BLaER1 treated with 17β-estradiol and CSF1 and Interleukin-3, amounts not matched to agents 10 nM and 100 nM (cell line): ENCODE results near the gene FNDC3B.

Experiments
- H3K27ac ChIP-seq, 11 experiments: shearing (Covaris generic); formaldehyde crosslinking; 2 replicates each; pipeline ENCODE4 v1.8.1; 2022
- H3K27me3 ChIP-seq, 11 experiments: shearing (Covaris generic); formaldehyde crosslinking; 2 replicates each; pipeline ENCODE4 v1.8.1; 2022
- H3K36me3 ChIP-seq, 11 experiments: shearing (Covaris generic); formaldehyde crosslinking; 2 replicates each; pipeline ENCODE4 v1.8.1; 2022
- H3K4me1 ChIP-seq, 10 experiments: shearing (Covaris generic); formaldehyde crosslinking; 2 replicates each; pipeline ENCODE4 v1.8.1; 2022
- H3K4me2 ChIP-seq, 11 experiments: shearing (Covaris generic); formaldehyde crosslinking; 2 replicates each; pipeline ENCODE4 v1.8.1; 2022
- H3K4me3 ChIP-seq, 10 experiments: shearing (Covaris generic); formaldehyde crosslinking; 2 replicates each; pipeline ENCODE4 v1.8.1; 2022
- H3K9ac ChIP-seq, 11 experiments: shearing (Covaris generic); formaldehyde crosslinking; 2 replicates each; pipeline ENCODE4 v1.8.1; 2022
- H3K9me3 ChIP-seq, 11 experiments: shearing (Covaris generic); formaldehyde crosslinking; replicated peaks in 1 of 11; 2 replicates each; pipeline ENCODE4 v1.8.1; 2022
- H4K20me1 ChIP-seq, 11 experiments: shearing (Covaris generic); formaldehyde crosslinking; 2 replicates each; pipeline ENCODE4 v1.8.1; 2022
- Cebpa-rat ChIP-seq, 11 experiments: shearing (Covaris generic); IDR thresholded peaks; 2 replicates each; pipeline ENCODE4 v1.8.1; 2022

Gene FNDC3B

GRCh38 chr3:172321035-172321434, 281.7 kb downstream of the FNDC3B start:
- Histone ChIP-seq H3K4me3 (no peak overlapping the region), H4K20me1 (peaks cover 0 to 4% (median 0%) of the 10 kb centered on the region in 11 experiments; a peak in 1 of 22 replicates), H3K9me3 (no peaks in the 10 kb centered on the region), H3K9ac (no peak overlapping the region; a peak in 1 of 22 replicates), H3K4me1 (peaks cover 17 to 59% (median 41%) of the 10 kb centered on the region in 10 experiments), H3K4me2 (peak overlapping the region in 7 of 11 experiments; percentile 9 to 91 (median 65); a peak in 10 of 22 replicates), H3K36me3 (peaks cover 37 to 79% (median 56%) of the 10 kb centered on the region in 11 experiments), H3K27me3 (no peaks in the 10 kb centered on the region), H3K27ac (peak overlapping the region in 5 of 11 experiments; percentile 18 to 90 (median 62); a peak in 7 of 22 replicates)
- no peak for TF ChIP-seq Cebpa-rat (IDR thresholded peaks at IDR 0.05)

GRCh38 chr3:172323894-172324610, 284.7 kb downstream of the FNDC3B start:
- H3K36me3 ChIP-seq = peaks cover 41 to 94% (median 62%) of the 10 kb centered on the region in 11 experiments
- H3K4me1 ChIP-seq = peaks cover 10 to 29% (median 23%) of the 10 kb centered on the region in 10 experiments
- H4K20me1 ChIP-seq = peaks cover 0 to 3% (median 0%) of the 10 kb centered on the region in 11 experiments; a peak in 1 of 22 replicates
- TF ChIP-seq Cebpa-rat (IDR thresholded peaks at IDR 0.05) = no peak
- no peaks in the 10 kb centered on the region for H3K9me3 ChIP-seq
- no peak overlapping the region for H3K4me3 ChIP-seq
- H3K27ac ChIP-seq = no peak overlapping the region
- H3K9ac ChIP-seq = no peak overlapping the region
- no peaks in the 10 kb centered on the region for H3K27me3 ChIP-seq
- H3K4me2 ChIP-seq = no peak overlapping the region

GRCh38 chr3:172324611-172325203, 285.3 kb downstream of the FNDC3B start:
- no peak for TF ChIP-seq Cebpa-rat (IDR thresholded peaks at IDR 0.05)
- no peaks in the 10 kb centered on the region for H3K9me3 ChIP-seq
- no peak overlapping the region for H3K27ac ChIP-seq
- H3K4me1 ChIP-seq = peaks cover 4 to 22% (median 17%) of the 10 kb centered on the region in 10 experiments; a peak in 17 of 20 replicates
- H3K4me3 ChIP-seq = no peak overlapping the region
- no peak overlapping the region for H3K9ac ChIP-seq
- H3K4me2 ChIP-seq = no peak overlapping the region
- H3K27me3 ChIP-seq = no peaks in the 10 kb centered on the region
- peaks cover 41 to 94% (median 62%) of the 10 kb centered on the region in 11 experiments for H3K36me3 ChIP-seq
- peaks cover 0 to 9% (median 0%) of the 10 kb centered on the region in 11 experiments; a peak in 1 of 22 replicates for H4K20me1 ChIP-seq

- Histone ChIP-seq H3K4me3 (no peak overlapping the region), H3K27me3 (no peaks in the 10 kb centered on the region), H3K9ac (no peak overlapping the region), H3K36me3 (peaks cover 42 to 94% (median 64%) of the 10 kb centered on the region in 11 experiments), H3K9me3 (no peaks in the 10 kb centered on the region), H3K4me2 (no peak overlapping the region), H3K27ac (no peak overlapping the region), H4K20me1 (peaks cover 0 to 9% (median 0%) of the 10 kb centered on the region in 11 experiments; a peak in 1 of 22 replicates), H3K4me1 (peaks cover 4 to 15% (median 9%) of the 10 kb centered on the region in 10 experiments; a peak in 17 of 20 replicates)
- no peak for TF ChIP-seq Cebpa-rat (IDR thresholded peaks at IDR 0.05)
Measured at GRCh38 chr3:172325461-172325860, 286.1 kb downstream of the FNDC3B start.

- Histone ChIP-seq H3K9me3 (no peaks in the 10 kb centered on the region), H3K36me3 (peaks cover 52 to 100% (median 77%) of the 10 kb centered on the region in 11 experiments), H3K4me3 (no peak overlapping the region), H3K27me3 (no peaks in the 10 kb centered on the region), H3K4me1 (no peaks in the 10 kb centered on the region), H3K4me2 (no peak overlapping the region), H4K20me1 (peaks cover 0 to 17% (median 0%) of the 10 kb centered on the region in 11 experiments; a peak in 2 of 22 replicates), H3K27ac (no peak overlapping the region), H3K9ac (no peak overlapping the region)
- TF ChIP-seq Cebpa-rat (IDR thresholded peaks at IDR 0.05) = no peak
Measured at GRCh38 chr3:172326993-172327392, 287.6 kb downstream of the FNDC3B start.

- Histone ChIP-seq H3K4me1 (no peaks in the 10 kb centered on the region), H3K9me3 (no peaks in the 10 kb centered on the region), H3K27me3 (no peaks in the 10 kb centered on the region), H3K4me3 (no peak overlapping the region), H3K9ac (no peak overlapping the region), H3K36me3 (peaks cover 58 to 99% (median 83%) of the 10 kb centered on the region in 11 experiments), H3K4me2 (no peak overlapping the region), H4K20me1 (peaks cover 0 to 29% (median 0%) of the 10 kb centered on the region in 11 experiments; a peak in 3 of 22 replicates), H3K27ac (no peak overlapping the region)
- no peak for TF ChIP-seq Cebpa-rat (IDR thresholded peaks at IDR 0.05)
Measured at GRCh38 chr3:172328282-172328681, 288.9 kb downstream of the FNDC3B start.

GRCh38 chr3:172329070-172329469, 289.7 kb downstream of the FNDC3B start:
- Histone ChIP-seq H3K9me3 (no peaks in the 10 kb centered on the region), H3K4me1 (no peaks in the 10 kb centered on the region), H3K36me3 (peaks cover 60 to 99% (median 86%) of the 10 kb centered on the region in 11 experiments), H3K4me3 (no peak overlapping the region), H3K27ac (no peak overlapping the region), H3K9ac (no peak overlapping the region), H4K20me1 (peaks cover 0 to 29% (median 0%) of the 10 kb centered on the region in 11 experiments; a peak in 3 of 22 replicates), H3K27me3 (no peaks in the 10 kb centered on the region), H3K4me2 (no peak overlapping the region)
- no peak for TF ChIP-seq Cebpa-rat (IDR thresholded peaks at IDR 0.05)

GRCh38 chr3:172330413-172330812, 291.0 kb downstream of the FNDC3B start:
- Histone ChIP-seq H3K4me3 (no peak overlapping the region), H3K4me2 (no peak overlapping the region), H3K27ac (no peak overlapping the region), H3K36me3 (peaks cover 58 to 99% (median 83%) of the 10 kb centered on the region in 11 experiments), H4K20me1 (peaks cover 0 to 29% (median 0%) of the 10 kb centered on the region in 11 experiments; a peak in 3 of 22 replicates), H3K9me3 (no peaks in the 10 kb centered on the region), H3K9ac (no peak overlapping the region), H3K4me1 (no peaks in the 10 kb centered on the region), H3K27me3 (no peaks in the 10 kb centered on the region)
- no peak for TF ChIP-seq Cebpa-rat (IDR thresholded peaks at IDR 0.05)
